ENCODE data around the gene KCTD12.

GRCh38 chr13:76927955-76928354, 41.8 kb upstream of the KCTD12 start:
- TF ChIP-seq CTCF (IDR thresholded peaks at IDR 0.05) (no peak), POLR2A (IDR thresholded peaks at IDR 0.05) (no peak), POLR2AphosphoS5 (IDR thresholded peaks at IDR 0.05) (no peak), EP300 (IDR thresholded peaks at IDR 0.05) (no peak)
